Measurements from ENCODE around the gene DNAJB14.

DNA sequence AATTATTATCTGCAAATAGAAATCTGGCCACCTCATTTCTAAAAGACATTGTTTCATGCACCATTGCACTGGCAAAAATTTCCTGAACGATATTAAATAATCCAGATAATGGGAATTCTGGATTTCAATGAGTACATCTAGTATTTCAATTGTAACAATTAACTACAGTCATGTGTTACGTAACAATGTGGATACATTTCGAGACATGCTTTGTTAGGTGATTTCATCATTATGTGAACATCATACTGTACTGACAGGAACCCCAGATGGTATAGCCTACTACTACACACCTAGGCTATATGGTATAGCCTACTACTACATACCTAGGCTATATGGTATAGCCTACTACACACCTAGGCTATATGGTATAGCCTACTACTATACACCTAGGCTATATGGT lies 67.0 kb downstream of the DNAJB14 start:
- no peak for TF ChIP-seq POLR2A (IDR thresholded peaks at IDR 0.05)
- TF ChIP-seq, protein P1, sequence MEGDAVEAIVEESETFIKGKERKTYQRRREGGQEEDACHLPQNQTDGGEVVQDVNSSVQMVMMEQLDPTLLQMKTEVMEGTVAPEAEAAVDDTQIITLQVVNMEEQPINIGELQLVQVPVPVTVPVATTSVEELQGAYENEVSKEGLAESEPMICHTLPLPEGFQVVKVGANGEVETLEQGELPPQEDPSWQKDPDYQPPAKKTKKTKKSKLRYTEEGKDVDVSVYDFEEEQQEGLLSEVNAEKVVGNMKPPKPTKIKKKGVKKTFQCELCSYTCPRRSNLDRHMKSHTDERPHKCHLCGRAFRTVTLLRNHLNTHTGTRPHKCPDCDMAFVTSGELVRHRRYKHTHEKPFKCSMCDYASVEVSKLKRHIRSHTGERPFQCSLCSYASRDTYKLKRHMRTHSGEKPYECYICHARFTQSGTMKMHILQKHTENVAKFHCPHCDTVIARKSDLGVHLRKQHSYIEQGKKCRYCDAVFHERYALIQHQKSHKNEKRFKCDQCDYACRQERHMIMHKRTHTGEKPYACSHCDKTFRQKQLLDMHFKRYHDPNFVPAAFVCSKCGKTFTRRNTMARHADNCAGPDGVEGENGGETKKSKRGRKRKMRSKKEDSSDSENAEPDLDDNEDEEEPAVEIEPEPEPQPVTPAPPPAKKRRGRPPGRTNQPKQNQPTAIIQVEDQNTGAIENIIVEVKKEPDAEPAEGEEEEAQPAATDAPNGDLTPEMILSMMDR (IDR thresholded peaks at IDR 0.05) = no peak
